ENCODE data around the gene MESD.

Gene MESD

GRCh38 chr15:80953001-80953952 is 36.3 kb downstream of the MESD start:
- TF ChIP-seq CTCF (IDR thresholded peaks at IDR 0.05), result no peak

GRCh38 chr15:80951941-80952340 is 37.7 kb downstream of the MESD start:
- no peak for TF ChIP-seq CTCF (IDR thresholded peaks at IDR 0.05)

GRCh38 chr15:80950291-80951078 is 39.1 kb downstream of the MESD start:
- TF ChIP-seq CTCF (IDR thresholded peaks at IDR 0.05), result no peak

GRCh38 chr15:80949756-80950155 is 39.9 kb downstream of the MESD start:
- no peak for TF ChIP-seq CTCF (IDR thresholded peaks at IDR 0.05)

GRCh38 chr15:80948651-80949292 is 40.8 kb downstream of the MESD start:
- no peak for TF ChIP-seq CTCF (IDR thresholded peaks at IDR 0.05)

- TF ChIP-seq CTCF (IDR thresholded peaks at IDR 0.05), result no peak
Measured at GRCh38 chr15:80946576-80946975, 43.0 kb downstream of the MESD start.

GRCh38 chr15:80945605-80946004 is 44.0 kb downstream of the MESD start:
- no peak for TF ChIP-seq CTCF (IDR thresholded peaks at IDR 0.05)
